H9 (cell line): ENCODE data around the gene TTC33. TPM values are rescaled to one million over a fixed set of nuclear protein-coding genes. Genes with fewer than 3 reads are reported as not detected.

ENCODE experiments used
- DNase-seq: peaks from one replicate; pipeline ENCODE4 v3.0.0-alpha.2; 2017
- H2AFZ ChIP-seq: one replicate; pipeline ENCODE4 v1.6.1; 2013; ENCODE audit warnings: mild to moderate bottlenecking, low read length, control low read depth, moderate library complexity
- H2AK5ac ChIP-seq: 2 replicates; pipeline ENCODE4 v1.6.1; 2013; ENCODE audit warnings: low read length, control low read depth, mixed read lengths; ENCODE audit not compliant: insufficient read length
- H2BK120ac ChIP-seq: one replicate; pipeline ENCODE4 v1.6.1; 2013; ENCODE audit warnings: low read depth, mild to moderate bottlenecking, low read length, control low read depth, inconsistent platforms; ENCODE audit not compliant: poor library complexity, severe bottlenecking
- H2BK12ac ChIP-seq: 2 replicates; pipeline ENCODE4 v1.6.1; 2013; ENCODE audit warnings: low read length, control low read depth, mixed read lengths, low read depth; ENCODE audit not compliant: insufficient read length
- H2BK15ac ChIP-seq: 2 replicates; pipeline ENCODE4 v1.6.1; 2013; ENCODE audit warnings: low read depth, low read length, control low read depth
- H2BK20ac ChIP-seq: one replicate; pipeline ENCODE4 v1.6.1; 2013; ENCODE audit warnings: low read depth, mild to moderate bottlenecking, low read length, control low read depth, inconsistent platforms; ENCODE audit not compliant: poor library complexity, severe bottlenecking
- H2BK5ac ChIP-seq: 2 replicates; pipeline ENCODE4 v1.6.1; 2013; ENCODE audit warnings: low read length, control low read depth, mixed read lengths; ENCODE audit not compliant: insufficient read length
- H3K14ac ChIP-seq: 2 replicates; pipeline ENCODE4 v1.6.1; 2013; ENCODE audit warnings: low read length, control low read depth; ENCODE audit not compliant: insufficient read depth
- H3K18ac ChIP-seq: 2 replicates; pipeline ENCODE4 v1.6.1; 2013; ENCODE audit warnings: low read depth, mild to moderate bottlenecking, mixed read lengths, low read length, control low read depth; ENCODE audit not compliant: insufficient read length
- H3K23ac ChIP-seq: 2 replicates; pipeline ENCODE4 v1.6.1; 2013; ENCODE audit warnings: low read length, control low read depth, mixed read lengths, low read depth; ENCODE audit not compliant: insufficient read length
- H3K23me2 ChIP-seq: 2 replicates; pipeline ENCODE4 v1.6.1; 2013; ENCODE audit warnings: low read depth, mild to moderate bottlenecking, mixed read lengths, low read length, control low read depth; ENCODE audit not compliant: insufficient read length, poor library complexity, severe bottlenecking
- H3K27ac ChIP-seq: 2 replicates; pipeline ENCODE4 v1.5.1; 2013; ENCODE audit warnings: low read length, control low read depth, mixed read lengths, low read depth; ENCODE audit not compliant: insufficient read length
- H3K27me3 ChIP-seq: 2 replicates; pipeline ENCODE4 v1.6.1; 2013; ENCODE audit warnings: low read length, control low read depth, inconsistent platforms; ENCODE audit not compliant: insufficient read depth
- H3K4ac ChIP-seq: 2 replicates; pipeline ENCODE4 v1.6.1; 2013; ENCODE audit warnings: low read depth, mild to moderate bottlenecking, control low read depth, inconsistent platforms, low read length, moderate library complexity
- H3K4me1 ChIP-seq: 2 replicates; pipeline ENCODE4 v1.6.1; 2013; ENCODE audit warnings: low read length, control low read depth, inconsistent platforms; ENCODE audit not compliant: insufficient read depth
- H3K4me2 ChIP-seq: 2 replicates; pipeline ENCODE4 v1.6.1; 2013; ENCODE audit warnings: low read length, control low read depth, mixed read lengths; ENCODE audit not compliant: insufficient read length, insufficient read depth
- H3K56ac ChIP-seq: 2 replicates; pipeline ENCODE4 v1.6.1; 2013; ENCODE audit warnings: low read depth, mild to moderate bottlenecking, mixed read lengths, low read length, control low read depth; ENCODE audit not compliant: insufficient read length
- H3K79me1 ChIP-seq: 2 replicates; pipeline ENCODE4 v1.6.1; 2013; ENCODE audit warnings: low read depth, mild to moderate bottlenecking, moderate library complexity, low read length, control low read depth, inconsistent platforms; ENCODE audit not compliant: insufficient read depth, poor library complexity, severe bottlenecking
- H3K79me2 ChIP-seq: 2 replicates; pipeline ENCODE4 v1.6.1; 2013; ENCODE audit warnings: low read length, control low read depth, inconsistent platforms; ENCODE audit not compliant: insufficient read depth
- H3K9ac ChIP-seq: 2 replicates; pipeline ENCODE4 v1.6.1; 2013; ENCODE audit warnings: low read length, control low read depth, mixed read lengths; ENCODE audit not compliant: insufficient read length; ENCODE audit errors: extremely low read depth
- H3K9me3 ChIP-seq: one replicate; pipeline ENCODE4 v1.6.1; 2013; ENCODE audit warnings: low read depth, low read length, inconsistent platforms; ENCODE audit not compliant: control insufficient read depth
- H3T11ph ChIP-seq: one replicate; pipeline ENCODE4 v1.6.1; 2013; ENCODE audit warnings: mild to moderate bottlenecking, low read length, control low read depth, inconsistent platforms
- H4K20me1 ChIP-seq: one replicate; pipeline ENCODE4 v1.6.1; 2013; ENCODE audit not compliant: control insufficient read depth, insufficient read length, insufficient read depth
- H4K5ac ChIP-seq: 2 replicates; pipeline ENCODE4 v1.6.1; 2013; ENCODE audit warnings: low read depth, mild to moderate bottlenecking, mixed read lengths, low read length, control low read depth; ENCODE audit not compliant: insufficient read length
- H4K8ac ChIP-seq: replicated peaks from 2 replicates; pipeline ENCODE4 v1.6.1; 2013; ENCODE audit warnings: low read length, control low read depth, mixed read lengths, low read depth; ENCODE audit not compliant: insufficient read length
- H4K91ac ChIP-seq: 2 replicates; pipeline ENCODE4 v1.6.1; 2013; ENCODE audit warnings: low read depth, mild to moderate bottlenecking, moderate library complexity, mixed read lengths, low read length, control low read depth; ENCODE audit not compliant: insufficient read length
- H3K27ac Mint-ChIP-seq, 3 experiments: 2 replicates in 2 of 3; 3 replicates in 1 of 3; pipeline ENCODE4 v1.8.0; 2020 to 2021; ENCODE audit warnings: mixed read lengths in 3 of 3, mild to moderate bottlenecking in 1 of 3, moderate library complexity in 1 of 3
- H3K27me3 Mint-ChIP-seq: 2 replicates; pipeline ENCODE4 v1.8.0; 2021; ENCODE audit warnings: low read depth, mild to moderate bottlenecking, moderate library complexity, mixed read lengths
- H3K36me3 Mint-ChIP-seq, 3 experiments: 2 replicates in 2 of 3; 3 replicates in 1 of 3; pipeline ENCODE4 v1.8.0; 2020 to 2021; ENCODE audit warnings: low read depth in 3 of 3, mixed read lengths in 3 of 3; ENCODE audit not compliant: insufficient read depth in 1 of 3
- H3K4me1 Mint-ChIP-seq, 2 experiments: 2 replicates each; pipeline ENCODE4 v1.8.0; 2020; ENCODE audit warnings: mixed read lengths in 2 of 2
- H3K4me3 Mint-ChIP-seq, 2 experiments: 2 replicates in 1 of 2; 3 replicates in 1 of 2; pipeline ENCODE4 v1.8.0; 2020 to 2021; ENCODE audit warnings: mild to moderate bottlenecking in 2 of 2, mixed read lengths in 2 of 2, moderate library complexity in 1 of 2
- H3K9me3 Mint-ChIP-seq, 2 experiments: 2 replicates in 1 of 2; 3 replicates in 1 of 2; pipeline ENCODE4 v1.8.0; 2020; ENCODE audit warnings: mild to moderate bottlenecking in 2 of 2, mixed read lengths in 2 of 2, moderate library complexity in 1 of 2
- WGBS: extraction: QIAGEN DNeasy Blood & Tissue Kit; methylation state at CpG from one replicate; pipeline ENCODE4 v1.1.7; 2013; ENCODE audit warnings: missing lambda C conversion rate, low lambda C conversion rate, mixed read lengths; ENCODE audit not compliant: insufficient read length; ENCODE audit errors: extremely low coverage; 5-methylcytosine and 5-hydroxymethylcytosine counted together
- total RNA-seq: library from RNA; stranded (reverse); gene quantifications from 2 replicates; pipeline ENCODE4 v1.2.1, GENCODE V29; 2021
- TF ChIP-seq, protein P1 (sequence below): fragments of 200-600 bp; sonication (generic); conservative IDR thresholded peaks from 3 replicates; pipeline ENCODE4 v1.8.0; 2021; ENCODE audit warnings: antibody characterized with exemption, mild to moderate bottlenecking

TTC33 gene
- total RNA-seq, 1 experiment from 2014 or later: 7.3 TPM

GRCh38 chr5:40560474-40561110, 195.2 kb downstream of the TTC33 start:
- Histone ChIP-seq H4K5ac (no peak overlapping the region), H3K4ac (no peak overlapping the region), H3T11ph (no peak overlapping the region)

More at GRCh38 chr5:40560474-40561110, 195.2 kb downstream of the TTC33 start:
- H2AFZ ChIP-seq: no peak overlapping the region
- no peak overlapping the region for H4K8ac ChIP-seq
- Mint-ChIP-seq H3K4me1 (no peaks in the 10 kb centered on the region), H3K36me3 (no peaks in the 10 kb centered on the region), H3K4me3 (no peak overlapping the region), H3K27ac (no peak overlapping the region), H3K27me3 (peaks cover 2% of the 10 kb centered on the region; the same call in 1 of the 2 replicates), H3K9me3 (peaks cover 0 to 2% of the 10 kb centered on the region in 2 experiments; a peak in 2 of 5 replicates)
- WGBS: no CpG with 5 or more reads among the region's 4 CpGs
- H3K23ac ChIP-seq: no peak overlapping the region
- no peak overlapping the region for H2BK120ac ChIP-seq
- no peaks in the 10 kb centered on the region for H3K27me3 ChIP-seq
- H2BK12ac ChIP-seq: no peak overlapping the region
- no peaks in the 10 kb centered on the region for H4K20me1 ChIP-seq
- H3K9ac ChIP-seq: no peak overlapping the region
- no peak overlapping the region for H4K91ac ChIP-seq
- H3K4me1 ChIP-seq: no peaks in the 10 kb centered on the region
- H3K27ac ChIP-seq: no peak overlapping the region
- H3K79me1 ChIP-seq: no peaks in the 10 kb centered on the region
- no peak overlapping the region for H2BK20ac ChIP-seq
- no peaks in the 10 kb centered on the region for H3K23me2 ChIP-seq
- H2BK5ac ChIP-seq: no peak overlapping the region
- H2BK15ac ChIP-seq: no peak overlapping the region
- H3K79me2 ChIP-seq: no peaks in the 10 kb centered on the region
- H3K9me3 ChIP-seq: no peaks in the 10 kb centered on the region
- H3K18ac ChIP-seq: no peak overlapping the region
- no peak overlapping the region for H3K4me2 ChIP-seq
- DNase-seq: no peak
- TF ChIP-seq, protein P1, sequence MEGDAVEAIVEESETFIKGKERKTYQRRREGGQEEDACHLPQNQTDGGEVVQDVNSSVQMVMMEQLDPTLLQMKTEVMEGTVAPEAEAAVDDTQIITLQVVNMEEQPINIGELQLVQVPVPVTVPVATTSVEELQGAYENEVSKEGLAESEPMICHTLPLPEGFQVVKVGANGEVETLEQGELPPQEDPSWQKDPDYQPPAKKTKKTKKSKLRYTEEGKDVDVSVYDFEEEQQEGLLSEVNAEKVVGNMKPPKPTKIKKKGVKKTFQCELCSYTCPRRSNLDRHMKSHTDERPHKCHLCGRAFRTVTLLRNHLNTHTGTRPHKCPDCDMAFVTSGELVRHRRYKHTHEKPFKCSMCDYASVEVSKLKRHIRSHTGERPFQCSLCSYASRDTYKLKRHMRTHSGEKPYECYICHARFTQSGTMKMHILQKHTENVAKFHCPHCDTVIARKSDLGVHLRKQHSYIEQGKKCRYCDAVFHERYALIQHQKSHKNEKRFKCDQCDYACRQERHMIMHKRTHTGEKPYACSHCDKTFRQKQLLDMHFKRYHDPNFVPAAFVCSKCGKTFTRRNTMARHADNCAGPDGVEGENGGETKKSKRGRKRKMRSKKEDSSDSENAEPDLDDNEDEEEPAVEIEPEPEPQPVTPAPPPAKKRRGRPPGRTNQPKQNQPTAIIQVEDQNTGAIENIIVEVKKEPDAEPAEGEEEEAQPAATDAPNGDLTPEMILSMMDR: no peak
- no peak overlapping the region for H2AK5ac ChIP-seq
- no peak overlapping the region for H3K56ac ChIP-seq
- no peak overlapping the region for H3K14ac ChIP-seq
